CD4-positive, CD25-positive, alpha-beta regulatory T cell (primary cell): Measurements from ENCODE around the gene ANXA5. TPM values are rescaled to one million over a fixed set of nuclear protein-coding genes. Genes with fewer than 3 reads are reported as not detected.

ENCODE experiments used
- ATAC-seq, 2 donors: fragments of 150-1000 bp; cut with Tn5 transposase; one replicate each; pipeline ENCODE4 v1.10.0; 2021; ENCODE audit warnings: low read depth in 2 of 2, moderate number of reproducible peaks in 2 of 2, moderate library complexity in 1 of 2
- DNase-seq, 3 donors: peaks; one replicate each; pipeline versions ENCODE4 v3.0.0 to v3.0.0-alpha.2; 2012 to 2022; ENCODE audit warnings: mixed read lengths in 1 of 3
- H3K27ac ChIP-seq: one replicate; pipeline ENCODE4 v1.7.0; 2013; ENCODE audit warnings: mild to moderate bottlenecking, low read length; ENCODE audit not compliant: insufficient read depth, poor library complexity, severe bottlenecking
- H3K27me3 ChIP-seq: one replicate; pipeline ENCODE4 v1.7.0; 2013; ENCODE audit warnings: low read length; ENCODE audit not compliant: control insufficient read depth, insufficient read depth
- H3K36me3 ChIP-seq: one replicate; pipeline ENCODE4 v1.7.0; 2013; ENCODE audit warnings: mild to moderate bottlenecking, low read length, moderate library complexity; ENCODE audit not compliant: control insufficient read depth, insufficient read depth
- H3K4me1 ChIP-seq: 2 replicates; pipeline ENCODE4 v1.7.0; 2013; ENCODE audit warnings: mild to moderate bottlenecking, low read length; ENCODE audit not compliant: insufficient read depth, control insufficient read depth, poor library complexity, severe bottlenecking
- H3K4me3 ChIP-seq: one replicate; pipeline ENCODE4 v1.7.0; 2013; ENCODE audit warnings: low read depth, mild to moderate bottlenecking, low read length, moderate library complexity
- H3K9me3 ChIP-seq, 2 experiments: 1 replicate in 1 of 2; 2 replicates in 1 of 2; pipeline ENCODE4 v1.7.0; 2013; ENCODE audit warnings: low read length in 2 of 2, mild to moderate bottlenecking in 1 of 2, moderate library complexity in 1 of 2; ENCODE audit not compliant: control insufficient read depth in 2 of 2
- H3K27ac Mint-ChIP-seq, 3 donors: one replicate each; pipeline ENCODE4 v1.8.0; 2020 to 2022; ENCODE audit warnings: mild to moderate bottlenecking in 3 of 3, mixed read lengths in 3 of 3, moderate library complexity in 2 of 3
- H3K27me3 Mint-ChIP-seq: one replicate; pipeline ENCODE4 v1.8.0; 2022; ENCODE audit warnings: mild to moderate bottlenecking, mixed read lengths
- H3K36me3 Mint-ChIP-seq: one replicate; pipeline ENCODE4 v1.8.0; 2020; ENCODE audit warnings: mixed read lengths
- H3K4me1 Mint-ChIP-seq, 4 donors: one replicate each; pipeline ENCODE4 v1.8.0; 2020 to 2022; ENCODE audit warnings: mixed read lengths in 4 of 4, mild to moderate bottlenecking in 1 of 4
- H3K4me3 Mint-ChIP-seq, 4 donors: one replicate each; pipeline ENCODE4 v1.8.0; 2020 to 2022; ENCODE audit warnings: mild to moderate bottlenecking in 4 of 4, mixed read lengths in 4 of 4, moderate library complexity in 3 of 4
- H3K9me3 Mint-ChIP-seq, 7 donors: one replicate each; pipeline ENCODE4 v1.8.0; 2020 to 2022; ENCODE audit warnings: mixed read lengths in 7 of 7, mild to moderate bottlenecking in 3 of 7, moderate library complexity in 2 of 7
- polyA plus RNA-seq, 4 donors: library from polyadenylated mRNA; unstranded; fragments of 300-500 nt; fragmentation: Illumina TruSeq; gene quantifications; one replicate each; pipeline ENCODE4 v1.2.3, GENCODE V29; 2021
- total RNA-seq: library from RNA; stranded (reverse); gene quantifications from one replicate; pipeline ENCODE4 v1.2.3, GENCODE V29; 2022

The ANXA5 gene
- total and polyA plus RNA-seq, 5 donors from 2014 or later, result 125 to 380 (median 226) TPM

GRCh38 chr4:121632636-121633035 lies 64.1 kb downstream of the ANXA5 start:
- no peaks in the 10 kb centered on the region for H3K4me1 Mint-ChIP-seq
- H3K27ac ChIP-seq, result no peak overlapping the region
- ATAC-seq, result no peak

More at GRCh38 chr4:121632636-121633035, 64.1 kb downstream of the ANXA5 start:
- peaks cover 15% of the 10 kb centered on the region for H3K27me3 ChIP-seq
- no peak overlapping the region for H3K4me3 Mint-ChIP-seq
- no peaks in the 10 kb centered on the region for H3K9me3 Mint-ChIP-seq
- H3K4me1 ChIP-seq, result no peaks in the 10 kb centered on the region
- H3K27me3 Mint-ChIP-seq, result peaks cover 20% of the 10 kb centered on the region
- no peak for DNase-seq
- H3K4me3 ChIP-seq, result no peak overlapping the region
- no peak overlapping the region for H3K27ac Mint-ChIP-seq
- no peaks in the 10 kb centered on the region for H3K36me3 ChIP-seq
- no peaks in the 10 kb centered on the region for H3K36me3 Mint-ChIP-seq
- H3K9me3 ChIP-seq, result no peaks in the 10 kb centered on the region

Other genes with a start within 250 kb of the ANXA5 start
- not detected for gene SMIM43, start 68.2 kb upstream of the ANXA5 start, total RNA-seq
- 1 to 10 TPM in 1 of 4 donors, under 1 TPM in 2, not detected in 1; 0.14 to 1.8 (median 0.56) TPM for gene SMIM43, start 68.2 kb upstream of the ANXA5 start, polyA plus RNA-seq
- gene EXOSC9, start 104.3 kb upstream of the ANXA5 start, total RNA-seq, result 59.4 TPM
- gene EXOSC9, start 104.3 kb upstream of the ANXA5 start, polyA plus RNA-seq, result 10 to 100 TPM; 45.8 to 51.3 (median 49.3) TPM
- 1.3 TPM for gene CCNA2, start 126.9 kb upstream of the ANXA5 start, total RNA-seq
- 1 to 10 TPM in 2 of 4 donors, under 1 TPM in 2; 0.61 to 4.5 (median 2.2) TPM for gene CCNA2, start 126.9 kb upstream of the ANXA5 start, polyA plus RNA-seq
- gene BBS7, start 173.5 kb upstream of the ANXA5 start, total RNA-seq, result 5.1 TPM
- gene BBS7, start 173.5 kb upstream of the ANXA5 start, polyA plus RNA-seq, result 1 to 10 TPM; 5.7 to 9.0 (median 6.4) TPM